IMR-90 (cell line): ENCODE measurements around the gene TAF1B.

Experiments
- BHLHE40 ChIP-seq: fragments of 150-350 bp; IDR thresholded peaks from 2 replicates; pipeline ENCODE4 v1.6.1; 2016; ENCODE audit warnings: mild to moderate bottlenecking, low read depth, low read length
- CTCF ChIP-seq: conservative IDR thresholded peaks from 2 replicates; pipeline ENCODE4 v1.5.1; 2012; ENCODE audit warnings: mild to moderate bottlenecking, low read depth, low read length, improper control_type of control experiment
- POLR2A ChIP-seq: IDR thresholded peaks from 2 replicates; pipeline ENCODE4 v1.6.1; 2012; ENCODE audit warnings: mild to moderate bottlenecking, low read depth, low read length

GRCh38 chr2:9967053-9967775 lies 123.9 kb downstream of the TAF1B start:
- TF ChIP-seq CTCF, result no peak
- TF ChIP-seq POLR2A, result no peak
- no peak for TF ChIP-seq BHLHE40
